ENCODE data around the gene PLOD2.
A peak's percentile ranks its signal among the peaks of the same experiment; 100 is the strongest.

Gene PLOD2

GRCh38 chr3:146165877-146166276, 4.9 kb upstream of the PLOD2 start:
- no peak for DNase-seq

GRCh38 chr3:146164971-146165769, 4.2 kb upstream of the PLOD2 start:
- DNase-seq: no peak

DNA sequence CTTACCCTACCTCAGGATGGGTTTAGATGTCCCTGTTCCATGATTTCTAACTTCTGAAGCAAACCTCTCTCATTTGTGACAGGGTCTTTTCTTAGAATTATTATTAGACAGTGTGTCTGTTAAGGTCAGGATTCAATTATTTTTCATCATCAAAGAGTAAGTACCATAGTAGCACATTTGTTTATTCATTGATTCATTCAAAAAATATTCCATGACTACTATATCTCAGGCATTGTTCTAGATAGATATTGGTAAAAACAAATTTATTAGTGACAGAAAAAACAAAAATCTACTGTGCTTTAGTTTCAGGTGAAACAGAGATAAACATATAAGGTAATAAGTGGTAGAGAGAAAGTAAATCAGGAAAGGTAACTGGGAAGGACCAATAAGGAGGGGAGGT, 3.5 kb upstream of the PLOD2 start:
- no peak for DNase-seq

GRCh38 chr3:146164071-146164470, 3.1 kb upstream of the PLOD2 start:
- no peak for DNase-seq

- no peak for DNase-seq
These were observed 2.6 kb upstream of the PLOD2 start for GRCh38 chr3:146163584-146163983.

- DNase-seq: no peak
These were observed 1.6 kb upstream of the PLOD2 start for GRCh38 chr3:146162561-146162960.

DNA sequence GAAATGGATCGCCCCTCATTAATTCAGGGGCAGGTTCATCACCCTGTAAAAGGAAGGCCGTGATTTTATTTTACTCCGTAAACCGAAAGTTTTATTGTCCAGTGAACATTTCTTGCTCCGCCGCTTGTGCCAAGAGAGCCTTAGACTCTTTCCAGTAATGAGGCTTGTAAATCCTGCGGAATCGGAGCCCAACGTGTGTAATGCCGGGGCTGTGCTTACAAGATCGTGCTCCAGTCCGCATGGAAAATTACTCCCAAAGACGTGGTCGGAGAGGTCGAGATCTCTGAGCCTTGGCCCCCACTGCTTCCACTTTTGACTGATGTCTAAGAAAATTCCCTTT, 649 bp upstream of the PLOD2 start:
- no peak for DNase-seq

GRCh38 chr3:146160321-146160963, 542 bp downstream of the PLOD2 start:
- DNase-seq: peak; percentile 69

- no peak for DNase-seq
These were observed 1.2 kb downstream of the PLOD2 start for GRCh38 chr3:146159616-146160320.

- no peak for DNase-seq
These were observed 1.9 kb downstream of the PLOD2 start for GRCh38 chr3:146159037-146159436.

GRCh38 chr3:146157325-146158060, 3.5 kb downstream of the PLOD2 start:
- no peak for DNase-seq

DNA sequence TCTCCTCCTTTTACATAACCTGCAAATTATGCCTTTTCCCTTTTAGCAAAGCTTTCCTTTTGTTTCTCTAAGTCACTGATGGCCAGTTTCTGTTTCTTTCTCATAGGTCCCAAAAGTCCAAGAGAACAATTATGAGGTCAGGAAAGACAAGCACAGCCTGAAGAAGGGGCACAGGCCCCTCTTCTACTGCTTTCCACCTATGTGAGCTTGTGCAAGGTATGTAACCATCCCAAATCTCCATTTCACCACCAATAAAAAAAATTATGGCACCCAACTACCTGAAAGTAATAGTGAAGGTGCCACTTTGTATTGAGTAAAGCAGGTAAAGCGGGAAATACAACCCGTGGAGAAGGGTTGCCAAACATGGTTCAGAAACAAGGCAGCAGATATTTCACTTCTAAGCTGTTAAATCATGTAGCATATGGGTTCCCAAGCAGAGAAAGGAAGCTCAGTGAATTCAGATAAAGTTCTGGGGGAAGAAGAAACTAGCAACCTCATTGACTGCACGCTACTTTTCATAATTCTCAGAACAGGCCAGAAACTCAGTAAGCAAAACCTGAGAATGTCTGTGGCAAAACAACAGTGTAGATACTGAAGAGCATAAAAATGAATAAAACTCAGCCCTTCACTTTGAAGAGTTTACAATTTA, 4.2 kb downstream of the PLOD2 start:
- DNase-seq: no peak

DNA sequence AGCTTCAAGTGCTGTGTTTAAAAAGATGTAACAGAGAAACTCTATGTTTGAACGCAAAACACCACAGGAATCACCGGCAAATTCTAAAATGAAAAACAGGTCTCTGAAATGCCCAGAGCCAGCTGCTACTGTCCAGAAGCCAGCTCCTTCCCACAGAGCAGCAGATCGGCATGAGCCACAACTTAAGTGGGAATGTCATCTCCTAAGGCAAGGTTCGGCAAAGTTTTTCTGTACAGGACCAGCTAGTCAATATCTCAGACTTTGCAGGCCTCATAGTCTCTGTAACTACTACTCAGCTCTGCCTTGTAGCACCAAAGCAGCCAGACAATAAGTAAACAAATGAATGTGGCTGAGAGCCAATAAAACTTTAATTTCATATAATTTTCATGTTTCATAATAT, 4.9 kb downstream of the PLOD2 start:
- no peak for DNase-seq

DNA sequence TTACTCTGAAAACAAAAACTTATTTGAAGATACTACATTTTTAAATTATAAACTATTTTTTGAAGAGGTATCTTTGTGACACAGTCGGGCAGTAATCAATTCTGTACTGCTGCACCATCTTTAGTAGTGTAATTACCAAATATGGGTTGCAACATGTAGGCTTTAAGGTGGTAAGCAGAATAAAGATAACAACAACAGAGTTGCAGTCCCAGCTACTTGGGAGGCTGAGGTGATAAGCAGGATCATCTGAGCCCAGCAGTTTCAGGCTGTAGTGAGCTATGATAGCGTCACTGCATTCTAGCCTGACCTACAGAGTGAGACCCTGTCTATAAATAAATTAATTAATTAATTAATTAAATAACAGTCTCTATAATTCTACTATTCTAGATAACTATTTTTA, 6.0 kb downstream of the PLOD2 start:
- DNase-seq: no peak

DNA sequence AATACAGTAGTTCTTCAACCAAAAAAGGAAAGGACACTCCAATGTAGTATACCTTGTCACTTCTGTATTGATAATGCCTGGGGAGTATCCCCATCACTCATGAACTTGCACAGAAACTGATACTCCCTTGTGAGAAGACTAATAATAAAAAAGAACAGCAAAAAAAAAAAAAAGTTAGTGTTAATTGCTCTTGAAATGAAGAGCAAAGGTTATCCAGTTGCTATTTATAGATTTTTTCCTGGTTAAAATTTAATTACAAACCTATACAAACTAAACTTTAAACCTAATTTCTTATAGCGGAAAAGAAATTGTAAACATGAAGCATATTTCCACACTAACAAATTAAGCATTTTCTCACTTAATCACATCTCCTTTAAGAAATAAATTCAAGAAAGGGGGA, 6.7 kb downstream of the PLOD2 start:
- DNase-seq: no peak

DNA sequence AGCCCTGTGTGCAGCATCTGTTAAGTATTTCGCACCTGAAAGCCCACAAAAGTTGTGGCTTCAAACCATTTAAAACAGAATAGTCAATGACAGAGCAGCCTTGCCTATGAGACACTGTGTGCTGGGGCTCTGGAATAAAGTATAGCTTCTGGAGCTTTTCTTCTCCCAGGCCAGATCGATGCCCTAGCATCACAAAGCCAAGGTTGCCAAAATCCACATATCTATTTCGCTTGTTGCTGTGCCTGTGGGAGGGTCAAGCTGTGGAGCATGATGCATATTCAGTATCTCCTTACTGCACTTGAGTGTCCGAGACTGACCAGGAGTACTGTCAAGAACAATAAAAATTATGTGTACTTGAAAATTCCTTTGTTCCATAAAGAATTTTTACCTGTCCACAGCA, 7.6 kb downstream of the PLOD2 start:
- DNase-seq: no peak

- DNase-seq: no peak
These were observed 8.2 kb downstream of the PLOD2 start for GRCh38 chr3:146152834-146153233.

DNA sequence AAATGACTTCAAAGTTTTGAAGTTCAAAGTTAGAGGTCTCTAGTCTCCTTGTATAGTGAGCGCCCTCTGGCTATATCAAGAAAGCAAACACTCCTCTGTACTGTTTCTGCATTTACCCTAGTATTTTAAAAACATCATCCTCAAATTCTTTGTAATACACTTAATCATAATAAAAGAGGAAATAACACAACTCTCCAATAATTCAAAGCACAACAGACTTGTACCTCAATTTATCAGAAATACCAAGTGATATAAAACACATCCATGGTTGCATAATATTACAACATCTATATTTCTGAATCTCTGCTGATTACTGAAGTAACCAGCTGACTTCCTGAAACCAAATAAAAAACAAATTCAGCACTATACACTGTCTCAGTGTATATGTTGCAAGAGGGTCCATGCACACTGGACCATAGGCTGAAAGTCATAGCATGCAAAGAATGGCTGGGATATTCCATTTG, 12.5 kb downstream of the PLOD2 start:
- no peak for DNase-seq

- no peak for DNase-seq
These were observed 15.3 kb downstream of the PLOD2 start for GRCh38 chr3:146145642-146146041.

DNA sequence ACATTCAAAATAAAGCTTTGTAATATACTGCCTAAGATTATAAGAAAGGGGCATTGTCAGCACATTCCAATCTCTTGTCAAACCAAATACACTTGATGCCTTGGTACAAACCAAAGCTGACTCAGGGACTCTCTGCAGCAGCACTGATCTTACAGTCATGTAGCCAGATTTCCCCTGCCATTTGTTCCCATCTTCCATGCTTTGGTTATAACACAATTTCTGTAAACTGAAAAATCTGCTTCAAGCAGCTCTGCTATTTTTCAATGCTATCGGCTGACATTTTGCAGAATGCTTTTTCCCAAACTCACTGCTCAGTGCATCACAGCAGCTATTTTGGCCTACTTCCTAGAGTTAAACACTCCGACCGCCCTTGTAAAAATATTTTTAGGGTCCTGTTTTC, 18.2 kb downstream of the PLOD2 start:
- DNase-seq: no peak

DNA sequence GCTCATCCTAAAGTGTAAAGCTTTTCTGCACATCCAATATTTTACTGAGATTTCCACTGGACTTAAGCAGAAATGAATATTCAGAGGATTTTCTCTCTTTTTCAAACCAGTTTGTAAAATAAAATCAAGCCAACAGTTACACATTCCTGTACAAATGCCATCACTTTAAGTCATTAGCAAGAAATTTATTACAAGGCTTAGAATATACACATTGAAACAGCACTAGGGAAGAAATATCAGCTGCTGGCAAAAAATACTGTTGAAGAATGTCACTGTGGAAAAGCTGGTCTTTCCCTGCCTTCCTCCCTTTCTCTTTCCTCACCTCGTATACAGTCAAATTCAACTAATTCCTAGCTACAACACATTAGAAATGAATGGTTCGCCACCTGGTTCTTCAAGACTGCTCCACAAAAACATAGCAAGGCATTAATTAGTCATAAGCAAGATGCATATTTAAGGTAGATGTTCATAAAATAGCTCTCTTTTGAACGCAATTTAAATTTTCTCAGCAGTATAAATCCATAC, 21.3 kb downstream of the PLOD2 start:
- no peak for DNase-seq

DNA sequence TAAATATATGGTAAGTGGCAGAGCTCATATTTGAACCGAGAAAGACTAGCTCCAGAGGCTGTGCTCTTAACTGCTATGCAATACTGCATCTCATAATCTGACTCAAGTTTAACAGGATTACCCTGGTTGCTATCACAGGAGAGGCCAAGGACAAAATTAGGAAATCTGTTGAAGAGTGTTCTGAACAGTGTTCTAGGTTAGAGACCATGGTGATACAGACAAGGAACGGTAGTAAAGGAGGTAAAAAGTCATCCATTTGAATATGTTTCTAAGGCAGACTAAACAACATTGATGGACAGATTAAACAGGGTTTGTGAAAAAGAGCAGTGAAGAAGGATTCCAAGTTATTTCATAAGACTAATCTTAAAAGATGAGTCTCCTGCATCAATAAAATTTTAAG, 22.1 kb downstream of the PLOD2 start:
- DNase-seq: no peak

GRCh38 chr3:146136647-146137046, 24.3 kb downstream of the PLOD2 start:
- no peak for DNase-seq

Data from DMS153 (cell line).